Astrocyte (in vitro differentiated cells and primary cell): ENCODE data around the gene ZNF79. TPM values are rescaled to one million over a fixed set of nuclear protein-coding genes. Genes with fewer than 3 reads are reported as not detected.
A peak's percentile ranks its signal among the peaks of the same experiment; 100 is the strongest.

Experiments
- DNase-seq: peaks from one replicate; pipeline ENCODE4 v3.0.0-alpha.2; 2010; ENCODE audit warnings: low read depth
- FAIRE-seq: peaks from 2 replicates; lab custom pipeline; 2011; peaks lifted over from hg19 to GRCh38; lab: Jason Lieb, UNC
- H2AFZ ChIP-seq: 2 replicates; pipeline ENCODE4 v1.6.0; 2012; ENCODE audit warnings: low read depth, low read length, inconsistent platforms
- H3K27ac ChIP-seq: 2 replicates; pipeline ENCODE4 v1.5.1; 2011; ENCODE audit warnings: low read depth, low read length, inconsistent platforms
- H3K27me3 ChIP-seq: 2 replicates; pipeline ENCODE4 v1.6.0; 2011; ENCODE audit warnings: low read length, inconsistent platforms; ENCODE audit not compliant: insufficient read depth
- H3K36me3 ChIP-seq: 2 replicates; pipeline ENCODE4 v1.5.1; 2011; ENCODE audit warnings: low read length, inconsistent platforms; ENCODE audit not compliant: insufficient read depth
- H3K4me1 ChIP-seq: 2 replicates; pipeline ENCODE4 v1.5.1; 2011; ENCODE audit warnings: low read length, inconsistent platforms; ENCODE audit not compliant: insufficient read depth
- H3K4me2 ChIP-seq: 2 replicates; pipeline ENCODE4 v1.6.0; 2012; ENCODE audit warnings: low read length, inconsistent platforms
- H3K4me3 ChIP-seq: 2 replicates; pipeline ENCODE4 v1.5.1; 2011; ENCODE audit warnings: low read depth, mild to moderate bottlenecking, low read length, inconsistent platforms; ENCODE audit not compliant: insufficient read depth
- H3K79me2 ChIP-seq: 2 replicates; pipeline ENCODE4 v1.6.0; 2012; ENCODE audit warnings: mild to moderate bottlenecking, low read length, inconsistent platforms; ENCODE audit not compliant: insufficient read depth
- H3K9ac ChIP-seq: 2 replicates; pipeline ENCODE4 v1.6.0; 2012; ENCODE audit warnings: mild to moderate bottlenecking, low read length, inconsistent platforms
- H3K9me3 ChIP-seq: 2 replicates; pipeline ENCODE4 v1.5.1; 2012; ENCODE audit warnings: low read depth, mild to moderate bottlenecking, low read length, inconsistent platforms; ENCODE audit not compliant: insufficient read depth
- H4K20me1 ChIP-seq: 2 replicates; pipeline ENCODE4 v1.6.0; 2012; ENCODE audit warnings: low read length, inconsistent platforms; ENCODE audit not compliant: insufficient read depth
- H3K27ac Mint-ChIP-seq: one replicate; pipeline ENCODE4 v1.8.0; 2021; ENCODE audit warnings: mild to moderate bottlenecking, mixed read lengths; ENCODE audit not compliant: unreplicated experiment
- H3K27me3 Mint-ChIP-seq: one replicate; pipeline ENCODE4 v1.8.0; 2021; ENCODE audit warnings: low read depth, mixed read lengths; ENCODE audit not compliant: unreplicated experiment
- H3K36me3 Mint-ChIP-seq: one replicate; pipeline ENCODE4 v1.8.0; 2021; ENCODE audit warnings: low read depth, mixed read lengths; ENCODE audit not compliant: unreplicated experiment
- H3K4me1 Mint-ChIP-seq: one replicate; pipeline ENCODE4 v1.8.0; 2021; ENCODE audit warnings: low read depth, mixed read lengths; ENCODE audit not compliant: unreplicated experiment
- H3K4me3 Mint-ChIP-seq: one replicate; pipeline ENCODE4 v1.8.0; 2021; ENCODE audit warnings: mild to moderate bottlenecking, moderate library complexity, mixed read lengths; ENCODE audit not compliant: unreplicated experiment
- H3K9me3 Mint-ChIP-seq: one replicate; pipeline ENCODE4 v1.8.0; 2021; ENCODE audit warnings: mild to moderate bottlenecking, mixed read lengths; ENCODE audit not compliant: unreplicated experiment
- CTCF ChIP-seq: IDR thresholded peaks from 2 replicates; pipeline ENCODE4 v1.5.1; 2011; ENCODE audit warnings: low read depth, mild to moderate bottlenecking, inconsistent platforms, low read length, moderate library complexity; ENCODE audit not compliant: insufficient read depth
- EZH2 ChIP-seq: IDR thresholded peaks from 2 replicates; pipeline ENCODE4 v1.6.1; 2012; ENCODE audit warnings: mild to moderate bottlenecking, low read length, inconsistent platforms; ENCODE audit not compliant: insufficient read depth
- total RNA-seq: library from RNA; stranded (reverse); gene quantifications from 2 replicates; pipeline ENCODE4 v1.2.1, GENCODE V29; 2021

The ZNF79 gene
- total RNA-seq, 1 donor from 2014 or later, result 11.5 TPM

DNA sequence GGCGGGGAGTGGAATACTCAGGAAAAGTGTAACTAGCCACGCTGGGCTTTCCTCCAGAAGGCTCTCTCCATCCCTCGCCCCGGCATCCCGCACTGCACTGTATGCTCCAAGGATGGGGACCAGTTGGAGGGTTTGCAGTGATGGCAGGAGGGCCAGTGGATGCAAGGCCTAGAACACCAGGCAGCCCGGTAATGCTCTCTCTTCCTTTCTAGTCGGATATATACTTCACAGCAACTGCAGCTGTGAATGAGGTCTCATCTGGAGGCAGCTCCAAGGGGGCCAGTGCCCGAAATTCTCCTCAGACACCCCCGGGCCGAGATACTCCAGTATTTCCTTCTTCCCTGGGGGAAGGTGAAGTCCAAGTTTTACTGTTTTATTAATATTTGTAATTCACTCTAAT is 37.2 kb upstream of the ZNF79 start:
- H3K4me2 ChIP-seq, result no peak overlapping the region
- no peak for FAIRE-seq
- H3K9ac ChIP-seq, result no peak overlapping the region
- H3K27ac ChIP-seq, result no peak overlapping the region
- no peak overlapping the region for H3K4me3 Mint-ChIP-seq
- TF ChIP-seq EZH2, result no peak
- no peak for TF ChIP-seq CTCF
- H3K79me2 ChIP-seq, result no peaks in the 10 kb centered on the region
- peaks cover 5% of the 10 kb centered on the region for H4K20me1 ChIP-seq
- peaks cover 26% of the 10 kb centered on the region for H3K4me1 Mint-ChIP-seq
- H3K4me1 ChIP-seq, result peaks cover 19% of the 10 kb centered on the region
- H3K36me3 Mint-ChIP-seq, result peaks cover 2% of the 10 kb centered on the region
- no peaks in the 10 kb centered on the region for H3K36me3 ChIP-seq
- peaks cover 24% of the 10 kb centered on the region for H3K27me3 Mint-ChIP-seq
- no peaks in the 10 kb centered on the region for H3K9me3 Mint-ChIP-seq
- no peak overlapping the region for H2AFZ ChIP-seq
- no peak overlapping the region for H3K27ac Mint-ChIP-seq
- H3K27me3 ChIP-seq, result peaks cover 42% of the 10 kb centered on the region
- H3K9me3 ChIP-seq, result no peaks in the 10 kb centered on the region
- no peak for DNase-seq
- H3K4me3 ChIP-seq, result no peak overlapping the region

- Mint-ChIP-seq H3K27ac (peak overlapping the region; percentile 98), H3K27me3 (peaks cover 20% of the 10 kb centered on the region), H3K4me1 (peaks cover 26% of the 10 kb centered on the region), H3K4me3 (peak overlapping the region; percentile 36), H3K9me3 (no peaks in the 10 kb centered on the region), H3K36me3 (peaks cover 2% of the 10 kb centered on the region)
- Histone ChIP-seq H3K4me1 (peaks cover 19% of the 10 kb centered on the region), H3K27ac (peak overlapping the region; percentile 63), H3K9me3 (no peaks in the 10 kb centered on the region), H3K27me3 (peaks cover 44% of the 10 kb centered on the region), H3K79me2 (no peaks in the 10 kb centered on the region), H3K9ac (peak overlapping the region; percentile 56), H3K4me2 (peak overlapping the region; percentile 74), H3K36me3 (no peaks in the 10 kb centered on the region), H3K4me3 (no peak overlapping the region), H4K20me1 (peaks cover 5% of the 10 kb centered on the region), H2AFZ (no peak overlapping the region)
- FAIRE-seq (peak; percentile 85), DNase-seq (peak; percentile 96)
- no peak for TF ChIP-seq EZH2
- no peak for TF ChIP-seq CTCF
Observed at GRCh38 chr9:127388037-127388855, 35.9 kb upstream of the ZNF79 start.

- H3K4me3 ChIP-seq, result no peak overlapping the region
- peak overlapping the region; percentile 74 for H3K4me2 ChIP-seq
- DNase-seq, result no peak
- peaks cover 5% of the 10 kb centered on the region for H4K20me1 ChIP-seq
- Mint-ChIP-seq H3K9me3 (no peaks in the 10 kb centered on the region), H3K4me1 (peaks cover 29% of the 10 kb centered on the region), H3K4me3 (peak overlapping the region; percentile 37), H3K36me3 (peaks cover 2% of the 10 kb centered on the region), H3K27ac (peak overlapping the region; percentile 98), H3K27me3 (peaks cover 19% of the 10 kb centered on the region)
- no peaks in the 10 kb centered on the region for H3K9me3 ChIP-seq
- H3K27me3 ChIP-seq, result peaks cover 38% of the 10 kb centered on the region
- no peak for FAIRE-seq
- peaks cover 19% of the 10 kb centered on the region for H3K4me1 ChIP-seq
- H3K9ac ChIP-seq, result peak overlapping the region; percentile 56
- H3K36me3 ChIP-seq, result no peaks in the 10 kb centered on the region
- peak overlapping the region; percentile 63 for H3K27ac ChIP-seq
- no peaks in the 10 kb centered on the region for H3K79me2 ChIP-seq
- H2AFZ ChIP-seq, result no peak overlapping the region
- TF ChIP-seq CTCF (no peak), EZH2 (no peak)
Observed at GRCh38 chr9:127388856-127389238, 35.3 kb upstream of the ZNF79 start.
